MM.1S (cell line): ENCODE results near the gene ADK.

ENCODE experiments used
- DNase-seq: peaks from one replicate; pipeline ENCODE4 v3.0.0-alpha.2; 2015
- H2AFZ ChIP-seq: fragments of 300-600 bp; sonication (generic); 2 replicates; pipeline ENCODE4 v1.6.0; 2016; ENCODE audit warnings: antibody characterized with exemption, low read length
- H3F3A ChIP-seq: fragments of 300-600 bp; sonication (generic); 2 replicates; pipeline ENCODE4 v1.6.1; 2016; ENCODE audit warnings: mild to moderate bottlenecking, antibody characterized with exemption, low read length, moderate library complexity, mixed read lengths; ENCODE audit not compliant: insufficient read depth
- H3K27ac ChIP-seq: fragments of 300-600 bp; sonication (generic); 2 replicates; pipeline ENCODE4 v1.5.1; 2016; ENCODE audit warnings: mild to moderate bottlenecking, low read length
- H3K27me3 ChIP-seq: fragments of 300-600 bp; sonication (generic); replicated peaks from 2 replicates; pipeline ENCODE4 v1.6.0; 2016; ENCODE audit warnings: low read length; ENCODE audit not compliant: insufficient read depth
- H3K36me3 ChIP-seq: fragments of 300-600 bp; sonication (generic); replicated peaks from 2 replicates; pipeline ENCODE4 v1.6.1; 2016; ENCODE audit warnings: mild to moderate bottlenecking, low read length, mixed read lengths; ENCODE audit not compliant: insufficient read depth
- H3K4me1 ChIP-seq: fragments of 300-600 bp; sonication (generic); 2 replicates; pipeline ENCODE4 v1.6.1; 2016; ENCODE audit warnings: low read length, mixed read lengths
- H3K4me2 ChIP-seq: fragments of 300-600 bp; sonication (generic); 2 replicates; pipeline ENCODE4 v1.6.0; 2016; ENCODE audit warnings: low read depth, low read length
- H3K4me3 ChIP-seq: fragments of 300-600 bp; sonication (generic); 2 replicates; pipeline ENCODE4 v1.5.1; 2016; ENCODE audit warnings: low read length, mixed read lengths
- H3K79me2 ChIP-seq: fragments of 300-600 bp; sonication (generic); 2 replicates; pipeline ENCODE4 v1.6.1; 2016; ENCODE audit warnings: mixed run types, low read length, mixed read lengths
- H3K9ac ChIP-seq: fragments of 300-600 bp; sonication (generic); 2 replicates; pipeline ENCODE4 v1.6.1; 2016; ENCODE audit warnings: low read length, mixed read lengths
- H3K9me2 ChIP-seq: fragments of 300-600 bp; sonication (generic); replicated peaks from 2 replicates; pipeline ENCODE4 v1.6.1; 2016; ENCODE audit warnings: mild to moderate bottlenecking, low read length, mixed read lengths; ENCODE audit not compliant: insufficient read depth
- H3K9me3 ChIP-seq: fragments of 300-600 bp; sonication (generic); replicated peaks from 2 replicates; pipeline ENCODE4 v1.6.1; 2016; ENCODE audit warnings: mild to moderate bottlenecking, low read length, mixed read lengths; ENCODE audit not compliant: insufficient read depth
- H4K20me1 ChIP-seq: fragments of 300-600 bp; sonication (generic); 2 replicates; pipeline ENCODE4 v1.6.1; 2016; ENCODE audit warnings: mild to moderate bottlenecking, low read length, moderate library complexity, mixed read lengths; ENCODE audit not compliant: insufficient read depth
- EZH2 ChIP-seq: fragments of 300-600 bp; sonication (generic); optimal IDR thresholded peaks from 2 replicates; pipeline ENCODE3; 2017; ENCODE audit warnings: low read depth, mild to moderate bottlenecking, antibody characterized with exemption, low read length, mixed read lengths
- EZH2phosphoT487 ChIP-seq: fragments of 300-600 bp; sonication (generic); IDR thresholded peaks from 2 replicates; pipeline ENCODE4 v1.6.1; 2018; ENCODE audit warnings: antibody characterized with exemption, low read length
- TF ChIP-seq, protein P1 (sequence below): fragments of 300-600 bp; sonication (generic); IDR thresholded peaks from 2 replicates; pipeline ENCODE4 v1.5.1; 2016; ENCODE audit warnings: antibody characterized with exemption, low read length, mixed read lengths

ADK gene

DNA sequence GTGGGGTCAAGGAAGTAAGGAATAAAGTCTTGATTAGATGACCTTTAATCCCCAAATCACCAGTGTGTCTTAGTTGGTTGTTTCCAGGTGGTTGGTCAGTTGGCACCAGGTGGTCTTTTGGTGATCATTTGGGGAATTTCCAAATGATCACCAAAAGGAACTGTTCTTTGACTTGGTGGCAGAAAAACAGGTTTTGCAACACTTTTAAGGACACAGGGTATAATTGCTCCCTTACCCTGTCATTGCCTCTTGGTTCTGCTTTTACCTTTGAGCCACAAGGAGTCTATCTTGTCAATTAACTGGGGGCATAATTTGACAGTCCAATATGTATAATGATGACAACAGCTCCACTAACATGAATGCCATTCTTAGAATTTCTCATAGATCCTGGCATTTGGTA is 104.2 kb downstream of the ADK start:
- DNase-seq: no peak
- TF ChIP-seq EZH2phosphoT487: no peak
- no peak for TF ChIP-seq EZH2
- no peaks in the 10 kb centered on the region for H3F3A ChIP-seq
- no peaks in the 10 kb centered on the region for H3K36me3 ChIP-seq
- H3K9ac ChIP-seq: no peak overlapping the region
- no peak overlapping the region for H3K4me3 ChIP-seq
- no peak overlapping the region for H2AFZ ChIP-seq
- H3K9me3 ChIP-seq: no peaks in the 10 kb centered on the region
- H3K79me2 ChIP-seq: no peaks in the 10 kb centered on the region
- no peaks in the 10 kb centered on the region for H4K20me1 ChIP-seq
- H3K4me1 ChIP-seq: no peaks in the 10 kb centered on the region
- no peak overlapping the region for H3K27ac ChIP-seq
- no peaks in the 10 kb centered on the region for H3K9me2 ChIP-seq
- no peak overlapping the region for H3K4me2 ChIP-seq
- no peaks in the 10 kb centered on the region for H3K27me3 ChIP-seq

DNA sequence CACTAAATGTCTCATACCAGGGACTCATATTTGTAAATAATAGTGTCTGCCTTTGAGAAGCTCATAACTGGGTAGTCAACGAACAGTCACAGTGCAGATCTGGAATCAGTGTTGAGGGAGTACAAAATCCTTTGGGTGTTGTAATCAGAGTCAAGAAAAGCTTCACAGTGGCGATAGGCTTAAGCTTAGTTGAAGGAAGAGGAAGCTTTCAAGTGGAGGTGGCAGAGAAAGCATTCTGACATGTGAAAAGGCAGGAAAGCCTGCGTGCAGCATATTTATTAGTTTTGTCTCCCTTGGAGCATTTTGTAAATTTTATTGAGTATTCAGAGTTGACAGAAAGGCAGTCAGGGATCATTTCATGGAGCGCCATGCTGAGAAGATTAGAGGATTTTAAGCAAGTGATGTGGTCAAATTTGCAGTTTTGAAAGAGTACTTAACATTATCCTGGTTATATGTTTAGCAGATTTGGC is 104.9 kb downstream of the ADK start:
- H3K4me2 ChIP-seq: no peak overlapping the region
- H3K4me1 ChIP-seq: no peaks in the 10 kb centered on the region

DNA sequence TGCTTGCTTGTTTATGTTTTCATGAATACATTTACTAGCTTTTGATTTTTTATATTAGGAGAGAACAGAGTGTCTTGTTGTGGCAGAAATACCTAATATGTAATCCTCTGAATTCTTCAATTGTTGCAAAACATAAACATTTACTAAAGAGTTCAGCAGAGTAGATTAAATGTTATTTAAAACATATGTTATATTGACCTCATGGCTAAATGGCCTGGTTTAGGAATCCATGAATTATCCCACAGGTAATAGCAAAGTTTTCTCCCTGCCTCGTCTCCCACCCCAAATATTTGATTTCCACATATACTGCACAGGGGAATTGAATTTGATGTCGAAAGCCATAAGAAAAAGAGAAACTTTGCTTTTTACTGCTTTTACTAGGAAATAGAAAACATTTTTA is 111.8 kb downstream of the ADK start:
- H3K36me3 ChIP-seq: no peaks in the 10 kb centered on the region
- no peaks in the 10 kb centered on the region for H3K4me1 ChIP-seq
- no peak overlapping the region for H2AFZ ChIP-seq
- H3K9ac ChIP-seq: no peak overlapping the region
- no peaks in the 10 kb centered on the region for H3K79me2 ChIP-seq
- H3K4me2 ChIP-seq: no peak overlapping the region
- no peaks in the 10 kb centered on the region for H3K27me3 ChIP-seq
- no peaks in the 10 kb centered on the region for H3K9me3 ChIP-seq
- DNase-seq: no peak
- no peak for TF ChIP-seq EZH2
- TF ChIP-seq, protein P1, sequence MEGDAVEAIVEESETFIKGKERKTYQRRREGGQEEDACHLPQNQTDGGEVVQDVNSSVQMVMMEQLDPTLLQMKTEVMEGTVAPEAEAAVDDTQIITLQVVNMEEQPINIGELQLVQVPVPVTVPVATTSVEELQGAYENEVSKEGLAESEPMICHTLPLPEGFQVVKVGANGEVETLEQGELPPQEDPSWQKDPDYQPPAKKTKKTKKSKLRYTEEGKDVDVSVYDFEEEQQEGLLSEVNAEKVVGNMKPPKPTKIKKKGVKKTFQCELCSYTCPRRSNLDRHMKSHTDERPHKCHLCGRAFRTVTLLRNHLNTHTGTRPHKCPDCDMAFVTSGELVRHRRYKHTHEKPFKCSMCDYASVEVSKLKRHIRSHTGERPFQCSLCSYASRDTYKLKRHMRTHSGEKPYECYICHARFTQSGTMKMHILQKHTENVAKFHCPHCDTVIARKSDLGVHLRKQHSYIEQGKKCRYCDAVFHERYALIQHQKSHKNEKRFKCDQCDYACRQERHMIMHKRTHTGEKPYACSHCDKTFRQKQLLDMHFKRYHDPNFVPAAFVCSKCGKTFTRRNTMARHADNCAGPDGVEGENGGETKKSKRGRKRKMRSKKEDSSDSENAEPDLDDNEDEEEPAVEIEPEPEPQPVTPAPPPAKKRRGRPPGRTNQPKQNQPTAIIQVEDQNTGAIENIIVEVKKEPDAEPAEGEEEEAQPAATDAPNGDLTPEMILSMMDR: no peak
- TF ChIP-seq EZH2phosphoT487: no peak
- H3K27ac ChIP-seq: no peak overlapping the region
- no peaks in the 10 kb centered on the region for H3F3A ChIP-seq
- H4K20me1 ChIP-seq: no peaks in the 10 kb centered on the region
- no peaks in the 10 kb centered on the region for H3K9me2 ChIP-seq
- no peak overlapping the region for H3K4me3 ChIP-seq

More for the DNA sequence above, 104.9 kb downstream of the ADK start:
- Histone ChIP-seq H2AFZ (no peak overlapping the region), H3F3A (no peaks in the 10 kb centered on the region), H3K4me3 (no peak overlapping the region), H3K27me3 (no peaks in the 10 kb centered on the region), H3K27ac (no peak overlapping the region), H4K20me1 (no peaks in the 10 kb centered on the region), H3K79me2 (no peaks in the 10 kb centered on the region), H3K9me3 (no peaks in the 10 kb centered on the region), H3K9ac (no peak overlapping the region), H3K36me3 (no peaks in the 10 kb centered on the region), H3K9me2 (no peaks in the 10 kb centered on the region)
- TF ChIP-seq EZH2: no peak
- TF ChIP-seq EZH2phosphoT487: no peak
- TF ChIP-seq, protein P1: no peak
- no peak for DNase-seq

DNA sequence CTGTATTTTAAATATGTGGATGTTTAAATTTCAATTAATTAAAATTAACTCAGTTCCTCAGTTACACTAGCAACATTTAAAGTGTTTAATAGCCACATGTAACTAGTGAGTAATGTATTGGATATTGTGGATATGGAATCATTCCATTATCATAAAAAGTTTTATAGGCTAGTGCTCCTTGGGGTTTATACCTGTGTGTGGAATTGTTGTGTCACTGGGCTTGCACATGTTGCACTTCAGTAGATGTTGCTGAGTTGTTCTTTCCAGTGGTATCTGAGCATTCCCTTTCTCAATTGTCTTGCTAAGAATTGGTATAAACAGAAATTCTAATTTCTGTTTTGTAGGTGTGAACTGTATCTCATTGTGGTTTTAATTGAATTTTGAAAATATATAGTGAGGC is 113.0 kb downstream of the ADK start:
- H2AFZ ChIP-seq: no peak overlapping the region
- H3K4me2 ChIP-seq: no peak overlapping the region
- H3K79me2 ChIP-seq: no peaks in the 10 kb centered on the region
- H3K27ac ChIP-seq: no peak overlapping the region
- no peaks in the 10 kb centered on the region for H3K4me1 ChIP-seq
- no peaks in the 10 kb centered on the region for H3K36me3 ChIP-seq
- no peaks in the 10 kb centered on the region for H3F3A ChIP-seq
- no peaks in the 10 kb centered on the region for H3K9me2 ChIP-seq
- no peak overlapping the region for H3K9ac ChIP-seq
- TF ChIP-seq EZH2phosphoT487 (no peak), EZH2 (no peak)
- TF ChIP-seq, protein P1: no peak
- no peak overlapping the region for H3K4me3 ChIP-seq
- no peaks in the 10 kb centered on the region for H4K20me1 ChIP-seq
- no peak for DNase-seq
- H3K27me3 ChIP-seq: no peaks in the 10 kb centered on the region
- no peaks in the 10 kb centered on the region for H3K9me3 ChIP-seq
